T-helper 1 cell (primary cell): ENCODE measurements around the gene GTF2F2.
"Not testable (repeated sequence)": the region's sequence is repeated elsewhere in the genome, so short reads cannot be mapped to it uniquely, and the experiment has no call there.

Experiments used
- DNase-seq, 5 donors: peaks; one replicate each; pipeline ENCODE4 v3.0.0-alpha.2; 2012 to 2020

The GTF2F2 gene

DNA sequence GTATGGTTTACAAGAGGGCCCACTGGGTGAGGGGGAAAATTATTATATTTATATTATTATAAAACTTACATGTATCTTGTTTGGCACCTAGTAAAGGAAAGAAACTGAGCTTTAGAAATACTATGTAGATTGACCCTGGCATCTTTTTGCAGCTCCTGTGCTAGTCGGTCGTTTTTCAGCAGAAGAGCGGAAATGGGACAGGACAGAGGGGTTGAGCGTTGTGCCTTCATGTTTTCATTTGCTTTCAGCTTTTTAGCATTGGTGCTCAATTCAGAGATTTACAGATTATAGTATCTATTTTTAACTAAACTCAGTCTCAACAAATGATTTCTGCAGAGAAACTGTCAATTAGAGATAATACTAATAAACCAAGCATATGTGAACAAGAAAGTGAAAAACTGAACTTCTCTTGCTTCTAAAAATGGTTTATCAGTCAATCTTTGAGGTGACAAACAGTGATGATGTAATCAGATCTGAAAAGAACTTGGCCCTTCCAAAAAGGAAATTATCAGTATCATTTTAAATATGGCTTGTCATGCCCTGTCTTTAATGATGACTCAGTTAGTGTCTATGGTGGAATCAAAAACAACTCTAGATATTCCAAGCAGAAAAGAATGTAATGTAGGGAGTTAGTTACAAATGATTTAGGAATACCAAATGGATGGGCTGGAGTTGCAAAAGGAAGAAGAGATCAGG, 137.5 kb downstream of the GTF2F2 start:
- peak in 1 of 5 donors; percentile 29 for DNase-seq

DNA sequence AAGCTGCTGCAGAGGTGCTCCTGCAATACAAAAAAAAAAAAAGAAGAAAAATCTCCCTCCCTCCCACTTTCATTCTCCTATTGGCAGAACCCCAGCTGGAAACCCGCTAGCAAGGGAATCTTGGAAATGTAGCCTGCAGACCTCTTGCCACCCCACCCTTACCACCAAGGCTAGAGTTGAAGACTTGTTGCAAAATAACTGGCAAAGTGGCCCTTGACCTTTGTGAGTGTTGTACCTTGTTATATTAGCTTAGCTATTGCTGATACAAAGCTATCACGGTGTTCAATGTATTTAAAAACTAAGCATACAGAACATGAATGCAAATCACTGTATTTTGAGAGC, 138.0 kb downstream of the GTF2F2 start:
- DNase-seq: no peak

DNA sequence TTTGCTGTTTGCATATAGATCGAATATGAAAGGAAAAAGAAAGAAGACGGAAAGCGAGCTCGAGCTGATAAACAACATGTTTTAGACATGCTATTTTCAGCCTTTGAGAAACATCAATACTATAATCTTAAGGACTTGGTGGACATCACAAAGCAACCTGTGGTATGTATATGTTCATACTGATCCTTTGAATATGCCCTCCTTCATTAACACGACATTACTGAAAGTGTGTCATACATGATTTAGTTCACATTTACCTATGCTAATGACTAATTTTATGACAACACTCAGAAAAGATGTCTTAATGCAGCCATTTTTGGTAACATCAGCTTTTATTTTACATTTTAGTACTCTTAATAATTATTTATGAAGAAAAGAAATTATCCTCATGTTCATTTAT, 146.9 kb downstream of the GTF2F2 start:
- no peak for DNase-seq

DNA sequence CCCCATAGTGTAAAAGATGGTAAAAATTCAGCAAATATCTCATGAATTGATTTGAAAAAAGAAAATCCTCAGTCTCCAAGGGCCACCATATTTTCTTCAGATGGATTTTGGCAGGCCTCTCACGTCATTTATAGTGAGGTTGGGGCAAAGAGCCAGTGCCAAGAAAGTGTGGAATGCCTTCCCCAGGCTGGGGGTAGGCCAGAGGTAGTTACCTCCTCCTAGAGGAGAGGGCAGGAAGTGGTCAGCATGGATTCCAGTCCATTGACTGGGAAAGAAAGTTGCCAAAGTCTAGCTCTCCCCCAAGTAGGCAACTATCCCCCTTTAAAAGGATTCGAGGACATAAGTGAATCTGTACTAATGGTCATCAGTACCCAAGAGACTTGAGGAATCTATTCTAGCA, 148.9 kb downstream of the GTF2F2 start:
- no peak for DNase-seq

DNA sequence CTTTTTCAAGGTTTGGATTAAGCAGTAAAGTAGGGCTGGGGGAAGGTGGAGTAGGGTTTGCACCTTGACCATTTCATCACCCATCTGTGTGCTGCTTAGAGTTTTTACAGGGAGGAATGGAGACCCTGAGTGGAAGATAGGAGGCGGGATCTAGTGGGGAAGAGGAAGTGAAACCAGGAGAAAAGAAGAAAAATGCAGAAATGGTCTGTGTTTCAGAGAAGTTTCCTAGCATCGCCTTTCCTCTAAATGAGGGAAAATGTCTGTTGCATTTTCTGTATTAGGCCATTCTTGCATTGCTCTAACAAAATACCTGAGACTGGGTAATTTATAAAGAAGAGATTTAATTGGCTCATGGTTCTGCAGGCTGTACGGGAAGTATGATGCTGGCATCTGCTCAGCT, 156.6 kb downstream of the GTF2F2 start:
- DNase-seq: no peak

DNA sequence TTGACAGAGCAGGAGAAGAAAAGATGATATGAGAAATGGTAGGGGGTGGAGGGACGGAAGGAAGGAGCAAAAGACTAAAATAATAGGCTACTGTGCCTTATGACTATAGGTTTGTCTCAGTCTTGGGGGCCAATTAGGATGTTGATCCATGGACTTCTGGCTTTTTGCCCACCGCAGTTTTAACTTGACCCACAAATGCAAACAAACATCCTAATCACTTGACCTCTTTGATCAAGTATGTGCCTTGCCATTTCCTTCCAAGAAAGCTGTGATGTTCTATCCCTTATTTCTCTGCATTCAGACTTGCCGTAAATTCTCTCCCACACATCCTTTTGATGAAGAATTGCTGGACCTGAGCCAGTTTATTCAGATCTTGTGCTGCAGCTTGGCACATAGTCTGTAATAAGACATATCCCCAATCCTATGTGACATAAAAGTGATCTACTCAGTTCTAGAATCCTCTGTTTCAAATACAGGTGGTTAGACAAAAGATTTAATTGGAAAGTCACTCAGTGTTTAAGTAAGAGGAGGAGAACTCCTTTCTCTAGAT, 157.9 kb downstream of the GTF2F2 start:
- no peak for DNase-seq

DNA sequence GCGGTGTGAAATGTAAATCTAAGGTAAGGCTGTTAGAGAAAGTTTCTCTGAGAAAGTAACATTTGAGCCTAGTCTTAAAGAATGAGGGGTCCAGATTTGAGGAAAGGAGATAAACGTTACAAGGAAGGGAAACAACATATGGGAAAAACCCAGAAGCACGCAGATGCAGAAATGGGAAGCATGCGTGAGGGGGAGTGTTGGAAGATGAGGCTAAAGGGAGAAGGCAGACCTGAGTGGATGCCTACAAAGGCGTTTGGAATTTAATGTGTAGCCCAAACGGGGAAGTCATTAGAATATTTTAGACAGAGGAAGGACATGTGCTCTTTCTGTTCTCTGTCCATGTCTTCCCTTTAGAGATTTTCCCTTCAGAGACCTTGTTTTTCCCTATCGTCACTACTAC, 159.7 kb downstream of the GTF2F2 start:
- DNase-seq: no peak

DNA sequence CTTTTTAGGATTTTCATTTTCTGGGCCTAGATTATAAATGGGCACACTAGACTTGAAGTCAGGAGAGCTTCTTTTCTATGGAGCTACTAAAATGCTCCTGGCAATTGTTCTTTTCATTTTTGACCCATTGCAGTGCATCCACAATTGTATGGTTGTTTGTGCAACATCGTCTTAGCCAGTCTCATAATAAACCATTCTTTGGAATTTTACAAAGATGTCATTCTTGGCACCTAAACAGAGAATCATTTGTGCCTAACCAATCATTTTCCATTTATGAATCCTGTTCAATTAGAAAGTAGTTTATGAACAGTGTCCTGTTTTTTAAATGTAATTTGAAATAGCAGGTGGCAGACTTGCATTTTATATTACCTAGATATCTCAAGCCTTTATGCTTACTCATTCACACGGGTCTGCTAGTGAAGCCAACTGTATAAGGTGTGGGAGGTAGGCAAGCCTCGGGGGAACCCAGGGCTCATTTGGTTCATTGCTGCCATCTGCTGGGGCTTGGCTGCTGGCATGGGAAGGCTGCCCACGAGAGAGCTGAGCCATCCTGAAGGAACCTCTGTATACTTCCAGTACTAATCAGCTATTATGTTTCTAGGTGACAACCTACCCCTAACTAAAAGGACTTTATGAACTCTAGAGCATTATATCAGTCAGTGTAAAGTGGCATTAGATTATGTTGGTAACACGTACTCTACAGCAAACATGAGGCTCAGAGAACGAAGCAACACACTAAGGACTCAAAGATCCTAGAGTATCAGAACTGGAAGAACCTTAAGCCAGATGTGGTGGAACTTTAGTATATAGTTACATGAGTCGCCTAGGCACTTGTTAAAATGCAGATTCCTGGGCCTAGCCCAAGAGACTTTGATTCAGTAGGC, 160.7 kb downstream of the GTF2F2 start:
- peak in 2 of 5 donors; percentile 19 to 36 for DNase-seq

DNA sequence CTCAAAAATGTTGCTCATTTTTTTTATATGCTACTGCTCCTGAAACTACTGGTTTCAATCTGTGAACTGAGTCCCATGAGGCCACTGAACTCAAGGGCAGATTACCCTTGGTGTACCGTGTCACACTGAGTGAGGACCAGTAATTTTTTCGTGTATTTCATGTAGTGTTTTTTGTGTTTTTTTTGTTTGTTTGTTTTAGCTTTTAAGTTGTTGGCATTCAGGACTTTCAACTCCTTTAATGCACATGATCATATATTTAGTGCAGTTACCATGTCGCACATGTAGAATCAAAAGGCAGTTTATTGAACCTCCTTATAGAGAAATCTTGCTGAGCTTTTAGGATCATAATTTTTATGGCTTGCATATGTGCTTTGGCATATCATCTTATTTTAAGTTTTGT, 162.7 kb downstream of the GTF2F2 start:
- DNase-seq: no peak

DNA sequence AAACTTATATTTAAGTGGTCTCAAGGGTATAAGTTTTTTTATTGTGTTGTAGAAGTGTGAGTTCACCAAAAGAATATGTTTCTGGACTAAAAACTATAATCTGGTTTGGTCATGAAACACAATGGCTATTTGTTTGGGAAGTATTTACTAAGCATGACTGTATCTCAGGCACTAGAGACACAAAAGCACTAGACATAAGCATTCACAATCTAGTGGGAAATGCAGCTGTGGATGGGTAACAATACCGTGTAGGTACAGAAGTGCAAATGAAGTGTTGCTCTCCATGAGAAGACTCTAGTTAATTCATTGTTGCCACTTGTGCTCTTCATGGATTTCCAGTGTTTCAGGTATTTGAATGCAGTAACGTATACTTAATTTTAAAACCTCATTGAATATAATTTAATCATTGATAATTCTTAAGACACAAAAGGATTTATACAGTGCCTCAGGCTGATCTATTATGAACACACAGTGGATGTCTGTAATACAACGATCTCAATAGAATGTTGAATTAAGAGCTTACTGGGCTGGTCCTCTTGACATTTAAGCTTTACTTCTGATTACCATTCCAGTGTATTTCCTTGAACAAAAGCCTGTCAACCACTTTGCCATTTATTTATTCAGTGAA, 169.7 kb downstream of the GTF2F2 start:
- no peak for DNase-seq

DNA sequence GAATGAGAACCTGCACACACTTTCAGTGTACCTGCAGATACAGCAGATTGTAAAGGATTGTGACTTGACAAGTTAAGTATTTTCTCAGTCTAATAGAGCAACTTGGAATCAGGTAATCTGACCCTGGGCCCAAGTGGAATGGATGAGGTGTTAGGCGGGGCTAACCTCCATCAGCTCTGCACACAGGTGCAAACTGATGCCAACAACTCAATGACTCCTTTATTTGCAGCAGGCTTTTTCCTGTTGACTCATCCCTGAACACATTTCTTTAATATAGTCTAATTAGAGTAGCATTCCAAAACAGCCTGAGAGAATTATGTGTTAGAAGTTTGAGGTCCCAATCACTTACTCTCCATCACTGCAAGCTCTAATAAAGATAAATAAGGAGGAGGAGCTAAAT, 171.9 kb downstream of the GTF2F2 start:
- DNase-seq: no peak

DNA sequence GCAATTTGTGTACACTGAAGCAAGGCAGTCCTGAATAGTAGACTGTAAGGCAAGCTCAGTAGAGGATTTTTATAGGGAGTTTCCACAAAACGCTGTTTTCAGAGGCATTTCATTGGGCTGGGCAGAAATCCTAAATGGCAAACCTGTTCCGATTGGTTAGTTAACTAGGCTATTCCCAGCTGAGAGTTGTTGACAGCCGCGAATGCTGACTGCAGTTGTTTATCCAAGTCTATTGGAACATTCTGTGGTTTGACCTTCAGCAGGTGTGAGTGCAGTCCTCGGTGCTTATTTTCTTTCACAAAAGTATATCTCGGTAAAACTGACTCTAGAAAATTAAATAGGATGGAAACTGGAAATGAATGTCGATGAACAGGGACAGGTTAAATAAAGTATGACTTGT, 175.2 kb downstream of the GTF2F2 start:
- no peak for DNase-seq

DNA sequence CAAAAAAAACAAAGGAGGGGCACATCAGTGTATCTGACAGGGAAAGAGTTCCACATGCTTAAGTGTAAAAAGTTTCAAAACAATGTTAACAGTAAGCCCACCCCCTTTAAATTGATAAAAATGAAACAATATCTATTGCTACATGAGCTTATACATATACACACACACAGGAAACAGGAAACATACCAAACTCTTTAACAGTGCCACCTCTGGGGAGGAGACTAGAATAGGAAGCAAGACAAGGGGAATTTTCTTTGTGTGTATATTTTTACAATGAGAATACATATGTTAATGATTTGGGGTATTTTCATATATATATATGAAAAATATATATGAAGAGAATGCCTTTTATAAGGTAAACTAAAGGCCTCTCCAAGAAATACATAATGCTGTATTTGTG, 175.9 kb downstream of the GTF2F2 start:
- no peak for DNase-seq

DNA sequence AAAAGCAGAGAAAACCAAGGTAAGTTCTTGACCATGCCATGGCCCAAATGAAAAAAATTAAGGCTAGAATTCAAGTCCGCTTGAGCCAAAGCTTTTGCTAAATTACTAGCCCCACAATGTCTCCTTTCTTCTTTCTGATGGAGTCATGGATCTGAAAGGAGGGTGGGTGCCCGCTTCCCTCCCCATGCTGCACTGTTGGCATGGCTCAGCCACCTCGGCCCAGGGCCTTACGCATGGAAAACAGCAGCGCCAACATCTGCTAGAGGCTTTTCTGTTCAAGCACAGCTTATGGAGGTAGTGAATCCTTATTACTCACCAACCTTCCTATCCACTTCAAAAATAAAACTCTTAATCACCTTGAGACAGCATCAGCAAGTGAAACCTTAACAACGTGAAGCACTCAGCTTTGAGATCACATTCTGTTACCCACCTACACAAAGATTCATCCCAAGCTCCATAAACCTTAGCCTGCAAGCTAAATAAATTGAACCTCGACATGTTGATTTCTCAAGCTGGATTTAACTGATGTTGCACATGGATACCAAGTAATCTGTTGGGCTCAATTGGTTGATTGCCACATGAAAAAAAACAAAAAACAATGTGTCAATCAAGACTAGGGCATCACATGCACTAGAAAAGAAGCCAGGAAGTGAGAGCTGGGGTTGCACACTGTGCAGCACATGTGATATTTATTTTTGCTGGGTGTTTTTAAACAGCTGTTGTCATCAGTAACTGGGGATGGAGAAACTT, 177.3 kb downstream of the GTF2F2 start:
- peak in 1 of 5 donors; percentile 37 for DNase-seq

DNA sequence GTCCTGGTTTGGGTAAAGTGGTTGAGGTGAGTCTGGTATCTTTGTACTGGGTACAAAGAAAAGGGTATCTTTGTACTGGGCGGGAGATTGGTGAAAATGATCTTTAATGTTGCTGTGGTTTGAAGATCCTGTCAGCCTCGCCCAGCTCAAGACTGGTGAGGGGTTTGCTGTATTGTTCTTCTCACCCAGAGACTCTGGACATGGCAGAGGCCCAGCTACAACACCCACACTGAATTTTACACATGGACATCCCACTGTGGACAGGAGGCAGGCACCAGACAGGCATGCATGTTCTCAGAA, 177.8 kb downstream of the GTF2F2 start:
- no peak for DNase-seq

DNA sequence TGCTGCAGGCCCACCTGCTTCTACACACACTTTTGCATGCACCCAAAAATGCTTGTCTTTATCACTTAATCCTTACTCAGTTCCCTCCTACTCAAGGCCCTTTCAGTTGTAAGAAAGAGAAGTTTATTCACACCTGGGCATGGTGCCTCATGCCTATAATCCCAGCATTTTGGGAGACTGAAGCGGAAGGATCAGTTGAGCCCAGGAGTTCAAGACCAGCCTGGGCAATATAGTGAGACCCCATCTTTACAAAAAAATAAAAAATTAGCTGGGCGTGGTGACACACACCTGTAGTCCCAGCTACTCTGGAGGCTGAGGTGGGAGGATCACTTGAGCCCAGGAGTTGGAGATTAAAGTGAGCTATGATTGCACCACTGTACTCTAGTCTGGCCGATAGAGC, 178.2 kb downstream of the GTF2F2 start:
- not testable (repeated sequence) for DNase-seq

DNA sequence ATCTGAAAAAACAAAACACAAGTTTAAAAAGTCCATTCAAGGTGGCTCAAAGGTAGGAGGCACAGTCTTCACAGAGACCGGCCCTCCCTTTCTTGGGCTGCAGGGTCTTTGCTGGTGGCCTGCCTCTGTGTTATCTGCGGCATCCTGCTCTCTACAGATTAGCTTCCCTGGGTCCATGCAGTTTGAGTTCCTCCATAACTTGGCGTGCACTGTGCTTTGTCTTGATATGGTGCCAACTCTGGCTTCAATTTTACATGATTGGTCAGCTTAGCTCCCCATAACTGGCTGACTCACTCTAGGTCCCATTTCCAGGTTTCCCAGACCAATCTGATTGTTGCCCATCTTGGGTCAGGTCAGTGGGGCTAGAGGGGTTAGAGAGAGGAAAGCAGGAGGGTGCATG, 178.9 kb downstream of the GTF2F2 start:
- no peak for DNase-seq

DNA sequence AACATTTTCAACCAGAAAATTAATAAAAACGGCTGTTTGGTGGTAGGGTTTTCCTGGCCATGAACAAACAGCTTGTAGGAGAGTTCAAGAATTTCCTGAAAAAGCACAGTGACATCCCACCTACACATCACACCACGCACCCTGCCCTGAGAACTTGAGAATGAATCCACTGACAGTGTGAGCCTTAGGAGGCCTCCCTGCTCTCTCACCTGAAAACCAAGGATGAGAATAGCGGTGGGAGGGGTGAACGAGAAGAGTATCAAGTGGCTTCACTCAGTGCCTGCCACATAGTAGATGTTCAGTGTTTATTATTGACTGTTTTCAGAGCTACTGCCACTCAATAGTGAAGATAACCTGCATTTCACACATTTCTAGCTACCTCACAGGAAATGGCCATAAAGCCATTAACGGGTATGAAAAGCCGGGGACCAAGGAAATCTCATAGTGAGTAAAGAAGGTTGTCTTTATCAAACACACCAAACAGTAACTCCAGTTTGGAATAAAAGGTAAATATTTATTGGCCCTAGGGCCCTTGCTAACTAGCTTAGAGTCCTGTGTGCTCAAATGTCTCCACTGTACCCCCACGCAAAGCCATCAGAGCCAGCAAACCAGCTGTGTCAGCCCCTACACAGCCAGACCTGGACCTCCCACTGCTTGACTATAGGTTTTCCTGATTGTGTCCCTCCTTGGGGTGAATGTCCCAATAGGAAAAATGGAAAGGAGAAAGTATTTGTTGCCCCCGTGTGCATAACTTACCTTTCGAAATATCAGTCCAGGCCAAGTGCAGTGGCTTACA, 180.1 kb downstream of the GTF2F2 start:
- DNase-seq: no peak

DNA sequence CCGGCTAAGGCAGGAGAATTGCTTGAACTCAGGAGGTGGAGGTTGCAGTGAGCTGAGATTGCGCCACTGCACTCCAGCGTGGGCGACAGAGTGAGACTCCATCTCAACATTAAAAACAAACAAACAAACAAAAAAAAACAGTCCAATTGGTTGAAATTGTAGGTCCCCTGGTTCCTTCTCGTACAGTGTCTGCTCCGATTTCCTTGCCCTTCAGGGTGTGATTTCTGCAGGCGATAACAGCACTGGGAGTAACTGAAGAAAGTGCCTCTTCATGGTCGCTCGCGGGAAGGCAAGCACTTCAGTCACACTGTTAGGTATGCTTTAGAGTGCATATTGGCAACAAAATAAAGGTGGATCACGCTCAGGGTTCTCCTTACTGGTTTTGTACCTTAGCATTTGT, 181.0 kb downstream of the GTF2F2 start:
- DNase-seq: no peak

DNA sequence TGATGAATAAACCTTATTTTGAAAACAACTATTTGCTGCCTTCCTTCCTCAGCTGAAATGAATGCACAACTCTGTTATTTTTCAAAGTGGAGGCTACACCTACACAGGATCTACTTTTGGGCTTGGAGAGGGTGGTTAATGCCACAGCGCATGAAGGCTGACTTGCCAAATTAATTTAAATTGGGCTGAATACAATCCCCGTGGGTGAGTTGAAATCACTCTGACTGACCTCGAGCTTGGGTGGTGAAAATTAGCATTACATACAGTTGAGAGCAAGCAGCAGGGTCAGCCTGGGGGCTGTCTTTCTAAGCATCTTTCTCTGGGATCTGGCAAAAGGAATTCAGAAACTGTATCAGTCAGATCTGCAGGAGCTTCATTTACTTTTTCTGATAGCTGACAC, 182.2 kb downstream of the GTF2F2 start:
- no peak for DNase-seq

DNA sequence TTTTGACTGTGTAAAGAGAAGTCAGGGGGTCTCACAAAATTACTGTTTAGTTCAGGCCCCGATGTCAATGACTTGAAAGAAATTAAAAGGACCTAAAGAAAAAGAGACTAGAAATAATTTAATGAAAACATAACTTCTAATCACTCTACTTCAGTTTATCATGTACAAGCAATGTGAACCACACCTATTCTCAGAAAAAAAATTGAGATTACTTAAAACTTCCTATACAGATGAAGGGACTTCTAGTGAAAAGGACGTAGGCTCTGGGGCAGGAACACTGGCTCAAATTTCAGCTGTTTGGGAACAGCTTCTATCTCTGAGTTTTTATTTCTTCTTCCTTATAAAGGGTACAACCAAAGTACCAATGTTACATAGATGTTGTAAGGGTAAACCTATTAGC, 182.7 kb downstream of the GTF2F2 start:
- DNase-seq: no peak

DNA sequence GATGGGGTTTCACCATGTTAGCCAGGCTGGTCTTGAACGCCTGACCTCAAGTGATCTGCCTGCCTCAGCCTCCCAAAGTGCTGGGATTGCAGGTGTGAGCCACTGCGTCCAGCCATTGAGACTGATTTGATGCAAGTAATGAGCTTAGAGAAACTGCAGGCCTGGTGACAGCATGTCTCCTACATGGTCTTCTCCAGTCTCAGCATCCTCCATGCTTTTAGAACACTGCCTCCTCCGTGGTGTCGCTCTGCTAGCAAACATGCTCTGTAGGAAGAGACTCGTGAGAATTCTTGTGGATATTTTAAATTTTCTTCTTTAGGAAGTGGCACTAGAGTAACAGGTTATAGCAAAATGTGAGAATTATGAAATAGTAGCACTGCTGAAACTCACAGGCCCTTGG, 183.6 kb downstream of the GTF2F2 start:
- no peak for DNase-seq
